GM12878 (cell line): ENCODE measurements around the gene ALG3. TPM values are rescaled to one million over a fixed set of nuclear protein-coding genes. Genes with fewer than 3 reads are reported as not detected.

Experiments used
- HDGF ChIP-seq: fragments of 450-650 bp; IDR thresholded peaks from 2 replicates; pipeline ENCODE4 v1.6.1; 2016; ENCODE audit warnings: antibody characterized with exemption
- RBBP5 ChIP-seq: fragments of 200-600 bp; sonication (generic); conservative IDR thresholded peaks from 2 replicates; pipeline ENCODE4 v1.6.1; 2016
- SREBF2 ChIP-seq: IDR thresholded peaks from 2 replicates; pipeline ENCODE4 v1.6.1; 2012; ENCODE audit warnings: mild to moderate bottlenecking, low read length
- ZBTB40 ChIP-seq: fragments of 450-650 bp; IDR thresholded peaks from 2 replicates; pipeline ENCODE4 v1.6.1; 2016; ENCODE audit warnings: mild to moderate bottlenecking, moderate library complexity, borderline replicate concordance
- polyA plus RNA-seq, 11 experiments: library from polyadenylated mRNA; depleted of rRNA in 4 of 11; unstranded in 6 of 11; stranded (reverse) in 5 of 11; fragments of >200 nt; fragmentation: Nextera tagmentation in 4 of 11; fragmentation: Illumina TruSeq in 1 of 11; extraction: Ambion mirVana in 4 of 11; extraction: Trizol in 1 of 11; gene quantifications; 1 replicate in 1 of 11; 2 replicates in 10 of 11; pipeline versions ENCODE4 v1.2.1 to v1.2.3, GENCODE V29; 2011 to 2016; ENCODE audit warnings: inconsistent platforms in 2 of 11, missing spikeins in 2 of 11, low read depth in 1 of 11
- total RNA-seq, 4 experiments: library from RNA; depleted of rRNA in 3 of 4; stranded (reverse); fragments of >200 nt in 3 of 4; fragmentation: Illumina TruSeq in 1 of 4; extraction: Trizol in 1 of 4; gene quantifications; 2 replicates each; pipeline versions ENCODE4 v1.2.1 to v1.2.3, GENCODE V29; 2013 to 2021
- TF ChIP-seq, protein P1 (sequence below): fragments of 450-650 bp; conservative IDR thresholded peaks from 2 replicates; pipeline ENCODE4 v1.6.1; 2017; ENCODE audit warnings: mild to moderate bottlenecking, moderate library complexity
- TF ChIP-seq, protein P2 (sequence below): fragments of 450-650 bp; IDR thresholded peaks from 2 replicates; pipeline ENCODE4 v1.6.1; 2016; ENCODE audit warnings: mild to moderate bottlenecking

The ALG3 gene
- total and polyA plus RNA-seq, 10 of the 15 experiments (the other 5 are each of a cell fraction or from before 2014, with no cell fraction given) = 13.6 to 84.7 (median 39.4) TPM

DNA sequence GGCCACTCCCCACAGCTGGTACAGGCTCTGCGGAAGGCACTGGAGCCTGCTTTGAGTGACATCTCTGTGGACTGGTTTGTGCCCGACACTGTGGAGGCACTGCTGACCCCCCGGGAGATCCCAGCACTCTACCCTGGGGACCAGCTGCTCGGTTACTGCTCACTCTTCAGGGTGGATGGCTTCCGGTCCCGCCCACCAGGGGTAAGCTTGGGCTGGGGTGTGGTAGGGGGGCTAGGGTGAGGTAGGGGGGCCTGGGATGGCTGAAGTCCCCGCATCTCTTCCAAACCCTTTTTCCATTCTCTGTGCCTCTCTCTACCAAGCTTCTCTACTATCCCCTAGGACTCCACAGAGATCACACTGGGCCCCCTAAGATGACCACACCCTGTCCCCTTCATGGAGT lies 11.6 kb downstream of the ALG3 start (continued):
- TF ChIP-seq, protein P1, sequence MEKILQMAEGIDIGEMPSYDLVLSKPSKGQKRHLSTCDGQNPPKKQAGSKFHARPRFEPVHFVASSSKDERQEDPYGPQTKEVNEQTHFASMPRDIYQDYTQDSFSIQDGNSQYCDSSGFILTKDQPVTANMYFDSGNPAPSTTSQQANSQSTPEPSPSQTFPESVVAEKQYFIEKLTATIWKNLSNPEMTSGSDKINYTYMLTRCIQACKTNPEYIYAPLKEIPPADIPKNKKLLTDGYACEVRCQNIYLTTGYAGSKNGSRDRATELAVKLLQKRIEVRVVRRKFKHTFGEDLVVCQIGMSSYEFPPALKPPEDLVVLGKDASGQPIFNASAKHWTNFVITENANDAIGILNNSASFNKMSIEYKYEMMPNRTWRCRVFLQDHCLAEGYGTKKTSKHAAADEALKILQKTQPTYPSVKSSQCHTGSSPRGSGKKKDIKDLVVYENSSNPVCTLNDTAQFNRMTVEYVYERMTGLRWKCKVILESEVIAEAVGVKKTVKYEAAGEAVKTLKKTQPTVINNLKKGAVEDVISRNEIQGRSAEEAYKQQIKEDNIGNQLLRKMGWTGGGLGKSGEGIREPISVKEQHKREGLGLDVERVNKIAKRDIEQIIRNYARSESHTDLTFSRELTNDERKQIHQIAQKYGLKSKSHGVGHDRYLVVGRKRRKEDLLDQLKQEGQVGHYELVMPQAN = no peak
- TF ChIP-seq RBBP5 = no peak
- TF ChIP-seq, protein P2, sequence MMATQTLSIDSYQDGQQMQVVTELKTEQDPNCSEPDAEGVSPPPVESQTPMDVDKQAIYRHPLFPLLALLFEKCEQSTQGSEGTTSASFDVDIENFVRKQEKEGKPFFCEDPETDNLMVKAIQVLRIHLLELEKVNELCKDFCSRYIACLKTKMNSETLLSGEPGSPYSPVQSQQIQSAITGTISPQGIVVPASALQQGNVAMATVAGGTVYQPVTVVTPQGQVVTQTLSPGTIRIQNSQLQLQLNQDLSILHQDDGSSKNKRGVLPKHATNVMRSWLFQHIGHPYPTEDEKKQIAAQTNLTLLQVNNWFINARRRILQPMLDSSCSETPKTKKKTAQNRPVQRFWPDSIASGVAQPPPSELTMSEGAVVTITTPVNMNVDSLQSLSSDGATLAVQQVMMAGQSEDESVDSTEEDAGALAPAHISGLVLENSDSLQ = no peak
- TF ChIP-seq SREBF2 = no peak
- no peak for TF ChIP-seq HDGF
- no peak for TF ChIP-seq ZBTB40
